Activated CD4-positive, alpha-beta T cell treated with anti-CD3 and anti-CD28 coated beads, Interleukin-2, amount 50 U/mL, for 4 hours (primary cell): ENCODE measurements around the gene COPS4.
A peak's percentile ranks its signal among the peaks of the same experiment; 100 is the strongest.
"Not testable (repeated sequence)": the region's sequence is repeated elsewhere in the genome, so short reads cannot be mapped to it uniquely, and the experiment has no call there.

Experiments
- DNase-seq, 2 experiments: peaks; one replicate each; pipeline ENCODE4 v3.0.0-alpha.2; 2020

COPS4 gene

DNA sequence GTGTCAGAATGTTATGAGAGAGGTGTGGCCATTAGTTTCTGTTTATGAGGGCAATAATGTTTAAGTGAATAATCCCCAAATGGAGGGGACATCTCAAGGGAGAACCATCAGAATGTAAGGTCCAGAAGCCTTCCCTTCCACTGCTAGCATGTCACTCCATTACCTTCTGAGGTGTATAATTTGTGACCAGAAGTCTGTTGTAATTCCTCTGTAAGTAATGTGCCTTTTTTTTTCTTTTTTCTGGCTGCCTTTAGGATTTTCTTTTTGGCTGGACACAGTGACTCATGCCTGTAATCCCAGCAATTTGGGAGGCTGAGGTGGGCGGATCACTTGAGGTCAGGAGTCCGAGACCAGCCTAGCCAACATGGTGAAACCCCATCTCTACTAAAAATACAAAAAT is 10.8 kb upstream of the COPS4 start:
- DNase-seq = no peak

DNA sequence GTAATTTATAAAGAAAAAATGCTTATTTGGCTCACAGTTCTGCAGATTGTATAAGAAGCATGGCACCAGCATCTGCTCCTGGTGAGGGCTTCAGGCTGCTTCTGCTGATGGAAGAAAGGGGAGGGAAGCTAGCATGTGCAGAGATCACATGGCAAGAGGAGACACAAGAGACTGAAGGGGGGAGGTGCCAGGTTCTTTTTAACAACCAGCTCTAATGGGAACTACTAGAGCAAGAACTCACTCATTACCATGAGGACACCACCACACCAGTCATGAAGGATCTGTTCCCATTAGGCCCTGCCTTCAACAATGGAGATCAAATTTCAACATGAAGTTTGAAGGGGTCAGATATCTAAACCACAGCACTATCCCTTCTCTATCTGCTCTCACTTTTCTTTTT is 9.4 kb upstream of the COPS4 start:
- no peak for DNase-seq

DNA sequence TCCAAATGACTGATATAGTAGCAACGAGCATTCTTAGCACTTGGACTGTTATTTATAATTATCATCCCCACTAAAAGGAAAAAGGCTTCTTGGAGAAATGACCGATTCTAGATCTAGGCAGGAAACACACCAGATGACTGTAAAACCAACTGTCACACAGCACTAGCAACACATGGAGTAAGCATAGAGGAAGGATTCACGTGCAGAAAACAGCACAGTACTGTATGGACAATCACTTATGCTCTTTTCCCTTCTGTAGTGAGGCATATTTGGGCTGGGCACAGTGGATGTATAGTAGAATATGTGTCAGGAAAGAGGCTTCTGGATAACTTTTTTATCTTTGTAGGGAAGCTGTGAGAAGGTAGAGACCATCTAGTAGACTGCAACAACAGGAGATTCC is 6.0 kb upstream of the COPS4 start:
- no peak for DNase-seq

DNA sequence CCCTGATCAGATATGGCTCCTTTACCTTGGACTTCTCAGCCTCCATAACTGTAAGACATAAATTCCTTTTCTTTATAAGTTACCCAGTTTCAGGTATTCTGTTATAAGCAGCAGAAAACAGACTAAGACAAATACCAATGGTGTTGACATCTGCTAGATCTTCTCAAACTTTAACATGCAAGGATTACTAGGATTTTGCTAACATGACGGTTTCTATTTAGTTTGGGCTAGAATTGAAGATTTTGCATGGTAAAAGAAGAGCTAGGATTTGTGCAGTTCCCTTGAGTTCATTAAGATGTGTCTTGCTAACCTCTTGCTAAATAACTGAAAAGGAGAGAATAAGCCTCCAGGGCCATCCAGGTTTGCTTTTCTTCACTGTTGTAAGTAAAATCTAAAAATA is 5.3 kb upstream of the COPS4 start:
- DNase-seq = no peak

DNA sequence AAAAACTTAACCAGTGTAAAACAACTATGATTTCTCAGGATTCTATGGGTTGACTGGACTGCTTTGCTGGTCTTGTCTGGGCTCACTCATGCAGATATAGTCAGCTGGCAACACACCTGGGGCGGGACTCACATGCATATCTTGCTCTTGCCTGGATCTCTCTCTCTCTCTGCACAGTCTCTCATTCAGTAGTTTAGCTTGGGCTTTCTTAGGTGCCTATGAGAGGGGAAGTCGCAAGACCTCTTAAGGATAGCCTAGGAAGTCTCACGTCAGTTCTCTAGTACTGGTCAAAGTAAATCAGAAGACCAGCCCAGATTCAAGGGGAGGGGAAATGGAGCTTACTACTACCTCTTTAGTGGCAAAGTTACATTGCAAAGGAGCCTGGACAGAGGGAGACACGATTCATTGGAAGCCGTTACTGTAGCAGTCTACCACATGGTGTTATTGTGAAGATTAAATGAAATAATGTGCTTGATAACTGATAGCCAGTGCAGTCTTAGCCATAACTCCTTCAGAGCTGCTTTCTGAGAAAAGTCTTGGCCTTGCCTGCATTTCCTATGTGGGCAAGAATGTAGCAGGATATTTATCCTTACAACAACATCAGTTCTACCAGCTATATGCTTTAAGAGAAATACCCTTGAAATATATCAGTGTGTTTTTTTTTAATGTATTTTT is 2.1 kb downstream of the COPS4 start:
- DNase-seq = no peak

DNA sequence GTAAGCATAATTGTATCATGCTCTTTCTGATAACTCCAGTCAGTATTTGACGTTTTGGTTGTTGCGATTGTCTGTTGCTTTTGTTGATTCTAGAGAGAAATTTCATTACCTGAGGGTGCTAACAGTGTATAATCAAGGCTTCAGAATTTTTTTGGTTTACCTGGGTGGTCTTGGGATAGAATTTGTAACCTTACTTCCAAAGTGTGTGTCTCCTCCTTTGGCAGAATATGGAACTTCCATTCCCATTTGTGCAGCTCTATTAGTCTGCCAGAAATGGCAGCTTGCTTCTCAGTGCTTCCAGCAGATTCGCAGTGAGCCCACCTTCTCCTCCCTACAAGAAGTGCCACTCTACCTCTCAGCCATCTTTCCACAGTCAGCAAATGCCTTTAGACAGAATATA is 5.3 kb downstream of the COPS4 start:
- DNase-seq = no peak

DNA sequence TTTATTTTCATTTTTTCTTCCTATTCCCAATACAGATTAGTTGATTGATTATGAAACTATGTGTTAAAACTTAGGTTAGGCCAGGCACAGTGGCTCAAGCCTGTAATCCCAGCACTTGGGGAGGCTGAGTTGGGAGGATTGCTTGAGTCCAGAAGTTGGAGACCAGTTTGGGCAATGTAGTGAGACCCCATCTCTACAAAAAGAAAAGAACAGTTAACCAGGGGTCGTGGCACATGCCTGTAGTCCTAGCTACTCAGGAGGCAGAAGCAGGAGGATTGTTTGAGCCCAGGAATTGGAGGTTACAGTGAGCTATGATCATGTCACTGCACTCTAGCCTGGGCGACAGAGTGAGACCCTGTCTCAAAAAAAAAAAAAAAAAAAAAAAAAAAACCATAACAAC is 8.2 kb downstream of the COPS4 start:
- not testable (repeated sequence) for DNase-seq

DNA sequence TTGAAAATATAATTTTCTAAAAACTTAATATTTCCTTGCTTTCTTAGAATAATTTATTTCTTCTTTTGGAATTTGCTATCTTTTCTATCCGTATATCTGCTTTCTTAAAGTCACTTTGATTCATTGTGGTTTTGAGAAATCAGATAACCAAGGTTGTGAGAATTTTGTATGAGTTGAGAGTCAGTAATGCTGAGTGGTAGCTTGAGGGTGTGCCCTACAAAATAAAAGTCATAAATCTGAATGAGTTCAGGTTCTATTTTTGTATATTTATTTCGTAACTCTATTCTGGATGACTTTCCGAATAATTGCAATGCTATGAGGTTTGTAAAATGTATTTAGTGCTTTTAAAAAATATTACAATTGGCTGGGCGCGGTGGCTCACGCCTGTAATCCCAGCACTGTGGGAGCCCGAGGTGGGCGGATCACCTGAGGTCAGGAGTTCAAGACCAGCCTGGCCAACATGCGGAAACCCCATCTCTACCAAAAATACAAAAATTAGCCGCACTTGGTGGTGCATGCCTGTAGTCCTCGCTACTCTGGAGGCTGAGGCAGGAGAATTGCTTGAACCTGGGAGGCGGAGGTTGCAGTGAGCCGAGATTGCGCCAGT is 8.9 kb downstream of the COPS4 start:
- no peak for DNase-seq

DNA sequence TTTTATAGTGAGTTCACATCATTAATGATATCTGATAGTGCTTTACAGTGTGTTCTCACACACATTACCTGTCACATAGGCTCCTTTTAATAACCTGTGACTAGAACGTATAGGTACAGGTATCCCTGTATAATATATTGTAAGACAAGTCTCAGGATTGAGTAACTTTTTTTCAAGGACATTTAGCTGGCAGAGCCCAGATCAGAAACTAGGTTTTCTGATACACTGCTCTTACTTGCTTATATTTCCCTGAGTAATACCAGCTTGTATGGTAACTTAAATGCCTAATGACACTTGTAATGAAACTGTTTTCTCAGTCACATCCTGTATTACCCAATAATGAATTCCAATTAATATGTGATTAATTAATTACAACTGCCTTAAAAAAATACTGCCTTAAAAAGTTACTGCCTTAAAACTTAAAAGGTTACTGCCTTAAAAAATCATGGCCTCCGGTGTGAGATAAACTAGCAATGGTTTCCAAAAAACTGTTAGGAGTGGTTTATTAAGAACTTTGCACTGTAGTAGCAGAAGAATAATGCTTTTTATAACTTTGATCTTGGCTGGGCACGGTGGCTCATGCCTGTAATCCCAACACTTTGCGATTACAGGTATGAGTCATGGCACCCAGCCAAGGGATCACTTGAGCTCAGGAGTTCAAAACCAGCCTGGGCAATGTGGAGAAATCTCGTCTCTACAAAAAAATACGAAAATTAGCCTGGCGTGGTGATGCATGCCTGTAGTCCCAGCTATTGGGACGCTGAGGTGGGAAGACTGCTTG is 11.9 kb downstream of the COPS4 start:
- no peak for DNase-seq

DNA sequence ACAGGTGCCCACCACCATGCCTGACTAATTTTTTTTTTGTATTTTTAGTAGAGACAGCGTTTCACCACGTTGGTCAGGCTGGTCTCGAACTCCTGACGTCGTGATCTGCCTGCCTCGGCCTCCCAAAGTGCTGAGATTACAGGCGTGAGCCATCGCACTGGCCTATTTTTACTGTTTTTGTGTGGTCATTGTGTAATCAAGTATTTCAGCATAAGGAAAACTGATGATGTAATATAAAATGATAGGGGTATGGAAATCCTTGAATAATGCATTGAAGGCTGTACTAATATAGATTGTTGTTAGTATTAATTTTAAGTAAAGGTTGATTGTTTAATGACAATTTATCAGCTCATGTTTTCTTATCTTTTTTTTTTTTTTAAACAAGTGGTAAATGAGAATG is 13.8 kb downstream of the COPS4 start:
- not testable (repeated sequence) for DNase-seq

DNA sequence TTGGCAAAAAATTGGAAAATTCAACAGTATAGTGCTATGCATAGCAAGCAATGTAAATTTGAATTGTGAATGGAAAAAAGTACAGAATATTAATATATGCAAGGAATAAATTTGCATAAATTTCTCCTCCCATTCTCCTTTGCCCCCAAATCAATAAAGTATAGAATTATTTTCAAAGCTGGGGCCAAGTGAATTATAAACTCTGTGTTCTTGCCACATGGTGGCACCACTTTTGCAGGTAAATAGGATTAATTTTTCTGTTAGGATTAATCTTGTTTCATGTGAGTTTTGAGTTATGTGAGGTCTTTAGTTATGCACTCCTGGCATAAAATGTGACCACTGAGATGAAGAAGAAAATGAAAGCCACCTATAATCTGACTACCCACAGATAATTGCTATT is 19.9 kb downstream of the COPS4 start:
- no peak for DNase-seq

DNA sequence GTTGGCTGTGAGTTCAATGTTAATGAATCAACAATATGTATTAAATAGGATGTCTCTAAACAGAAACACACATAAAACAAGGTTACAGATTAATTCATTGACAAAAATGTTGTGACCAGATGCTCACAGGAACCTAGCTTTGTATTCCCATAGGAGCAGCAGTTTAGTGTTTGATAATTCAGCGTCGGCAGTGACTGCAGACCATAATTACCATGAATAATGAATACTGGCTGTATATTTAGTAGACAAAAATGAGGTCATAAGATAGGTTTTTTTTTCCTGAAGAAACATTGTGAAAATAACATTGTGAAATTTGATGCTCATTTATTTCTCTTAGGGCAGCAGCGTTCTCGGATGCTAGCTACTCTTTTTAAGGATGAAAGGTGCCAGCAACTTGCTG is 27.8 kb downstream of the COPS4 start:
- no peak for DNase-seq

DNA sequence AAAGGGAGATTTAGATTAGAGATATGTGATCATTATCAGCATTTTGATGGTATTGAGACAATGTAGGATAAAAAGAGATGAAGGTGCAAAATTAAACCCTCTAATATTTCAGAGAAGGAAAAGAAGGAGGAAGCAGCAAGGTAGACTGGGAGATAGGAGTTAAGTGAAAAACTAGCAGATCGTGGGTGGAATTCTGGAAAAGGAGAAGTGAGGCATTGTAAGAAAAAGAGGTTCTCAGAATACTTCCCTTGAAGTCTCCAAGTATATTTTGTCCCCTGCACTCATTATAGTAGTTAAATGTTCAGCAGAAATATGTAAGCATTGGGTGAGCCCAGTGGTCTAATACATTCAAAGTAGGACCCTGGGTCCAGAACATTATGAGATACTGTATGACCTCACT is 30.3 kb downstream of the COPS4 start:
- no peak for DNase-seq

DNA sequence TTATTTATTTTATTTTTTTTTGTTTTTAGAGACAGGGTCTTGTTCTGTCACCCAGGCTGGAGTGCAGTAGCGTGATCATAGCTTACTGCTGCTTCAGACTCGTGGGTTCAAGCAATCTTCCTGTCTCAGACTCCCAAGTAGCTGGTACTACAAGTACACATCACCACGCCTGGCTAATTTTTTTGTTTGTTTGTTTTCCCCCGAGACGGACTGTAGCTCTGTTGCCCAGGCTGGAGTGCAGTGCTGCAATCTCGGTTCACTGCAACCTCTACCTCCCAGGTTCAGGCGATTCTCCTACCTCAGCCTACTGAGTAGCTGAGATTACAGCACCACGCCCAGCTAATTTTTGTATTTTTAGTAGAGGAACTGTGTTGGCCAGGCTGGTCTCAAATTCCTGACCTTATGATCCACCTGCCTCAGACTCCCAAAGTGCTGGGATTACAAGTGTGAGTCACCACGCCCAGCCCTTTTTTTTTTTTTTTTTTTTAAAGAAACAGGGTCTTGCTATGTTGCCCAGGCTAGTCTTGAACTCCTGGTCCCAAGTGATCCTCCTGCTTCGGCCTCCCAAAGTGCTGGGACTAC is 32.2 kb downstream of the COPS4 start:
- DNase-seq = no peak

DNA sequence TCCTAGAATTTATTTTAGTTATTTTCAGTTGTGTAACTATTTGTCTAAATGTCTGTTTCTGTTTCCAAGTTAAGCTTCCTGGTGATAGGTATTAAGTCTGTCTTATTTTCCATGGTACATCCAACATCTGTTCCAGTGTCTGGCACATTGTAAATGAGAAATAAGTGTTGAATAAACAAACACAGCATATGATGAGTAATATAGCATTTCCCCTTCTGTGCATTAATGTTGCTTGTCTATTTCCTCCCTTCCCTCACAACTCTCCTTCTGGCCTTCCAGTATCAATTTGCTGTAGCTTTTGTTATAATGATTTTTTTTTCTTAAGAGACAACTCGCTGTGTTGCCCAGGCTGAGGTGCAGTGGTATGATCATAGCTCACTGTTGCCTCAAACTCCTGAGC is 36.1 kb downstream of the COPS4 start:
- no peak for DNase-seq

DNA sequence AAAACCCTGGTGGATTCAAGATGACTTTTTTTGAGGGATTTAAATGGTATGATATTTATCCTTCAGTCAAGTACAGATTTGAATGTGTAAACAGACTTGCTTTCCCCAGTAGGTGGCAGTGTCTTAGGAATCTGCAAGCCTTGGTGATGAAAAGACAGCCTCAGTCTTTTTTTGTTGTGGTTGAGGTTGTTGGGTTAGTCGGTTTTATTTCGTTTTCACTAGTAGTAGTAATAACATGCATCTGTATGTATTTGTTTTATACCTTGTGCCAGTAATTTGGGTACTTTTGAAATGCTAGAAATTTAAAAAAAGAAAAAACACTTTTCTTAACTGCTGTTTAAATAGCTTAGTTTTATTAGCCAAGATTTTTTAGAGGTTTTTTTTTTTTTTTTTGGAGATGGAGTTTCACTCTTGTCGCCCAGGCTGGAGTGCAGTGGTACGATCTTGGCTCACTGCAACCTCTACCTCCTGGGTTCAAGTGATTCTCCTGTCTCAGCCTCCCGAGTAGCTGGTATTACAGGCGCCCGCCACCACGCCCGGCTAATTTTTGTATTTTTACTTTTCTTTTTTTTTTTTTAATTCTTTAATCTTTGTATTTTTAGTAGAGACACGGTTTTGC is 39.2 kb downstream of the COPS4 start:
- DNase-seq = peak; percentile 15 to 22

DNA sequence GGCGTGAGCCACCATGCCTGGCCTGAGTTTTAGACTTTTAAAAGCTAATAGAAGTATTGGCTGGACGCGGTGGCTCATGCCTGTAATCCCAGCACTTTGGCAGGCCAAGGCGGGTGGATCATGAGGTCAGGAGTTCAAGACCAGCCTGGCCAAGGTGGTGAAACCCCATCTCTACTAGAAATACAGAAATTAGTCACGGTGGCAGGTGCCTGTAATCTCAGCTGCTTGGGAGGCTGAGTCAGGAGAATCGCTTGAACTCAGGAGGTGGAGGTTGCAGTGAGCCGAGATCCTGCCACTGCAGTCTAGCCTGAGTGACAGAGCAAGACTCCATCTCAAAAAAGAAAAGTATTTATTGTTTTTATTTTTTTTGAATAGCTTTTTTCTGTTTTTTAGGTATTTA is 39.8 kb downstream of the COPS4 start:
- DNase-seq = not testable (repeated sequence)

DNA sequence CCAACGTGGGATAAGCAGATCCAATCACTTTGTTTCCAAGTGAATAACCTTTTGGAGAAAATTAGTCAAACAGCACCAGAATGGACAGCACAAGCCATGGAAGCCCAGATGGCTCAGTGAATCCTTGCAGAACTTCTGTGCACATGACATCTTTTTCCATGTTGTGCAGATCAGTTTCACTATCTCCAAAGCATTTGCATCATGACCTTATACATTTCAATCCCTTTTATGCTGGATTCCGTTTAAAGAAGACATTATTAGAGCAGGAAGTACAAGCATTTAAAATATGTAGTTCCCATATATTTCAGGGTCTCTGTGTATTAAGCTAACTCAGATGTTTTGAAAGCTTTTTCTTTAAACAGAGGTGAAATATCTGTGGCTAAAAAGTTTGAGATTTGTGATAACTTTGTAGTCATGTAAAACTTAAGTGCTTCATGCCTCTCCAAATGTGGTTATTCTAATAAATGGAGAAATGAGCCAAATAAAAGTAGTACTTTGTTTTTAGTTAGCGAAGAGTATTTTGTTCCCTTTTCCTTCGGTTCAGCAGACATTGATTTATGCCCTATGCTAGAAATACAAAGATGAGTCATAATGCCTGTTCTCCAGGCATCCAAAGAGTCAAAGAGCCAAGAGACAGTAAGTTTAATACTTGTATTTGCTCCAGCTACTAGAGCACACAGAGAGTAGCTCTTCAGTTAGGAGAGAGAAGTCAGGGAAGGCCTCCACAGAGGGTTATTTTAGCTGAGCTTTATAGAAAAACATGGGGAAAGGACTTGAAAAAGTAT is 40.5 kb downstream of the COPS4 start:
- no peak for DNase-seq

DNA sequence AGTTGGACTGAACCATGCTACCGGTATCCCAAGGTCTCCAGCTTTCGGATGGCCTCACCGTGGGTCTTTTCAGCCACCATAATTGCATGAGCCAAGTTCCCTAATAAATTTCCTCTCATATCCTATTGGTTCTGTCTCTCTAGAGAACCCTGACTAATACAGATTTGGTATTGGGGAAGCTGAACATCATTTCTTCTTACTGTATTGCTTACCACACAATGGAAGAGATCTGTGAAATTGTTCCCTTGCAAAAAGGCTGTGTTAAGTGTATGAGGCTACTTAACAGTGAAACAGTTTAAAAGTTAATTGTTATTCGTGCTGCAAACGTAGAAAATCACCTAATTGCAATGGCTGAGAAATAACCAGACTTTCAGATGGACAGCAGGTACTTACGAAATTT is 45.6 kb downstream of the COPS4 start:
- no peak for DNase-seq

DNA sequence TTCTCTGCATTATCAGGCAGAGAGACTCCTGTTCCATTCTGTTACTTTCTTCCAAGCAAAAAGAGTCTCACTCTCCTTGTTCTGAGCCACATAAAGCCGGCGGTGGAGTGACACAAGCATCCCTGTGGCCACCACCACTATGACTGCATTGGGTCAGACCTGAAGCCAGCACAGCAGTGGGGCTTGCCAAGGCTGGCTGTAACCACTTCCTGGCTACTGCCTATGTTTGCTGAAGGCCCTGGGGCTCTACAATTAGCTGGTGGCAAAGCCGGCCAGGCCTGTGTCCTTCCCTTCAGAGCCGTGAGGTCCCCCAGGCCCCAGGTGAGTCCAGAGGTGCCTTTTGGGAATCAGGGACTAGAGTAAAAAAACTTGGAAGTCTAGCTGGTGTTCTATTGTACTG is 47.8 kb downstream of the COPS4 start:
- no peak for DNase-seq

DNA sequence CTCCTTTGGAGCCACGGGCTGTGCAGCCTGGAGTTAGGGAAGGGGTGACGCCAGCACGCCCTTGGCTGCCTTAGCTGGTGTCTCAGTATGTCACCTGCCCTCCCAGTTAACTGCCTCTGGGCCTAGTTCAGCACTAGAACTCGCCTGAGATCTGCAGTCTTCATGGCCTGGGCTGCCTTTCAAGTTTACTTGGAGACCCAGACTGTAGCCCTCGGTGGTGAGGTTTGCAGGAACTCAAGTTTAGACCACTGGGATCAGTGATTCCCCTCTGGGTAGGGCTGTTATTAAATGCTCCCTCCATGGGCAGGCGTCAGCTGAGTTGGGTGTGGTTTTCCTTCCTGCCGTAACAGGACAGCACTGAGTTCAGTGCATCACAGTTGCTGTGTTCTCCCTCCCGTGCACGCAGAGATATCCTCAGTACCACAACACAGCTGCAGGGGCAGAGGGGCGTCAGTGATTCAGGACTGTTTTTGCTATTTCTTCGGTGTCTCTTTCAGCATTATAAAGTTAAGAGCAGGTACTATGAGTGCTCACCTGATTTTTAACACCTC is 49.0 kb downstream of the COPS4 start:
- DNase-seq = peak; percentile 32 to 46

DNA sequence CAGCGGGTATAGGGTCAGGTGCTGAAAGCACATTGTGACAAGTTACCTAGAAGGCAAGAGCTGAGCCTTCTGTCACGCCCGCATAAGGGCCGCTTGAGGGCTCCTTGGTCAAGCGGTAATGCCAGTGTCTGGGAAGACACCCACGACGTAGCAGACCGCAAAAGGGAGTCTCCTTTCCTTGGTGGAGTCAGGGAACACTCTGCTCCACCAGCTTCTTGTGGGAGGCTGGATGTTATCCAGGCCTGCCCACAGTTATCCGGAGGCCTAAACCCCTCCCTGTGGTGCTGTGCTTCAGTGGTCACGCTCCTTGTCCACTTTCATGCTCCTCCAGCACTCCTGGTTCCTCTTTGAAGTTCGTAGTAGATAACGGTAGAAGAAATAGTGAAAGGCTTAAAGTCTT is 50.0 kb downstream of the COPS4 start:
- DNase-seq = not testable (repeated sequence)
